ENCODE data around the gene RPS14.

RPS14 gene

DNA sequence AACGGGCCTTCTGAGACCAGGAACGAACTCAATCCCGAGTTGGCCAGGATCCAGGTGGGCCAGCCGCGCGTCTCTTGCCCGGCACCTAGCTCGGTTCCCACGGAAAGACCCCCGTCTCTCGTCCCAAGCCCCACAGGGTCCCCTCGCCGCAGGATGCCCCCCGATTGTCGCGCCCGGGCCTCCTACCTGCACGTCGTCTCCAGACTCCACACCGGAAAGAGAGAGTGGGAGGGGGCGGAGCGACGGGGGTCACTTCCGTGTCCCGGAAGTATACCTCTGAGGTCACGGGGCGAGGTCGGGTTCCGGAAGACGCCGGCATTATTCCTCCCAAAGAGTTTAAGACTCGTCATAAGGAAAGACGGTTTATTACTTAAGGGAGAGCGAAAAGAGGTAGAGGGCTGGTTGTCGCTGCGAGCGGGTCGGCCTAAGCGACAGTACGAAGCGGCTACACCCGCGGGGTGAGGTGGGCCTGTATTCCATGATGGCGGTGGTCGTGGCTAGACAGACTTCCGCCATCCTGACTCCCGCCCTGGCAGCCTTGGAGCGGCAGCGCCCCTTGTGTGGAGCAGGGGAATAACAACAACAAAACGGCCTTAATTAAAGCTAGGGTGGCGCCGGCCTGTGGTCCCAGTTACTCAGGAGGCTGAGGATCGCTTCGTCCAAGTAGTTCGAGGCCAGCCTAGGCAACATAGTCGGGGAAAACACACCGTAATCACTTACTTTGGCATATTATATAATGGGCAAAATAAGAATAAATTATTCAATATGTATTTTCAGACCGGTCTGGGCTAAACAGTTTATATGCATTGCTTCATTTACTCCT, at the start of gene RPS14:
Gene RPS14, minus strand, starts transcription at position 223 of the 823 bp plus-strand sequence. CDS start 2,006 bp downstream, outside the sequence.
- DNase-seq = peak in 1 of 2 experiments; percentile 82

DNA sequence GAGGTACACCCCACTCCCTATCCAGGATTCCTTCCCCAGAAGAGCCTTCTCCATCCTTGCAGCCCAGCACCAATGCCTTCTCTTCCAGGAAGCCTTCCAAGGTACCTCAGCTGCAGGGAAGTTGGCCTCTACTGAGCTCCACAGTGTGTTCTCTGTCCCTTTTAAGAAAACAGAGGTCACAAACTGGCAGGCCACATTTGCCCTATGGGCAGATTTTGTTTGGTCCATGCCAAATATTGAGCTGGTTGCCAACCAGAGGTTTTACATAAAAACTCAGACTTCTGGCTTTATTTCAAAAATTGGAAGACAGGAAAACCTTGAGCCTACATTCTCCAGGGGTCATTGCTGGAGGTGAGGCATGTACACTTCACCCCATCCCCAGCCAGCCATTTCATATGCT, 49.4 kb upstream of the RPS14 start:
- DNase-seq = no peak

DNA sequence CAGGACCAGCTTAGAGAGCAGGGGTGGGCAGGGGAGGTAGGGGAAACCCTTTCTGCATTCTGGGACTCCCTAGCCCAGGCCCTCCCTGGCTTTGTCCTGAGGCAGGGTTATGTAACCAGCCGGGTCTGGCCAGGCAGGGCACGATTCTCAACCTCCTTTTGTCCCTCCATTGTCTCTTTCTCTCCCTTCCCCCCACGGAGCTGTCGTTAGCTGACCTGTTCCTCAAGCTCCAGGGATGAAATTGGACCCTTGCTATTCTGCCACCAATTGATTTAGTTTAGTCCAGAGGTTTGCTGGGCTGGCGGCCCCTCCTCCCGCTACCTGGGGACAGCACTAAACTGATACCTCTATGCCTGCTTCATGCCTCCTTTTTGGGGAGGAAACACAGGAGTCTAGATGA, 49.0 kb upstream of the RPS14 start:
- no peak for DNase-seq

DNA sequence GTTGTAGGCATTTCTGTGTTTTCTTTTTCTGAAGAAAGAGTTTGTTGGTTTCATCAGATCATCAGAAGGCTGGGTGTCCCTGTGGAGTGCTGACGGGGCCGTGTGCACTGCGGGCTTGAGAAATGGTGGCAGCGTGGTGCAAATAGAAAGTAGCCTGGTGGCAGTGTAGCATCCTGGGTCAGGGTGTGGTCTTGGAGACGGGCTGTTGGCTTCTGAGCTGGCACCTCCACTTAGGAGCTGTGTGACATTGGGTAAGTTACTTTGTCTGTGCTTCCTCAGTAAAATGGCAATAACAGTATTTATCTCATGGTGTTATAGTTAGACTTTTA, 48.4 kb upstream of the RPS14 start:
- no peak for DNase-seq

DNA sequence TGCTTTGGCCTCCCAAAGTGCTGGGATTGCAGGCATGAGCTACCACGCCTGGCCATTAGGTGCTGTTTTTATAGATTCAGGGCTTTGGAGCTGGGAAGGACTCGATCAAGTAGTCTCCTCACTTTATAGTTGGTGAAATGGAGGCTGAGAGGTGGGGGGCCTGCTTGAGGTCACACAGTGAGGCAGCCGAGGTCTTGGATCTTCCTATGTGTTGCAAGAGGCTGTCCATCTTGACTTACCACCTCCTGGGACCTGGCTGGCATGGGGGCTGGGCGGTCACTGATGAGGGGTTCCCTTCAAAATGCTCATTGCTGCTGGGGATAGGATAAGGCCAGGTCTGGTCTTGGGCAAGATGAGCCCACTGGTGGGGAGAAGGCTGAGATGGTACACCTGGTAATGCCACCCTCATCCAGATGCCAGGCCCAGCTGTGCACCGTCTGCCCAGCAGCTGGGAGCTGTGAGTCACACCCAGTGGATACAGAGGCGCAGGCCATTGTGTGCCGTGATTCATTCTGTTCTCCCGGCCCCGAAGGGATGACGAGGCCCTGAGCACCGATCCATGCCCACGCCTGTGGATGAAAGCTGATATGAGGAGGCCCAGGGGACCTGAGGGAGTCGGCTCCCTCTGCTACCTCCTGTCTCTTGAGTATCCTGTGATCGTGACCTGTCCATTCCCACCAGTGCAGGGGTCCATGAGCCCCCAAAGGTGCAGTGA, 47.9 kb upstream of the RPS14 start:
- DNase-seq = no peak

DNA sequence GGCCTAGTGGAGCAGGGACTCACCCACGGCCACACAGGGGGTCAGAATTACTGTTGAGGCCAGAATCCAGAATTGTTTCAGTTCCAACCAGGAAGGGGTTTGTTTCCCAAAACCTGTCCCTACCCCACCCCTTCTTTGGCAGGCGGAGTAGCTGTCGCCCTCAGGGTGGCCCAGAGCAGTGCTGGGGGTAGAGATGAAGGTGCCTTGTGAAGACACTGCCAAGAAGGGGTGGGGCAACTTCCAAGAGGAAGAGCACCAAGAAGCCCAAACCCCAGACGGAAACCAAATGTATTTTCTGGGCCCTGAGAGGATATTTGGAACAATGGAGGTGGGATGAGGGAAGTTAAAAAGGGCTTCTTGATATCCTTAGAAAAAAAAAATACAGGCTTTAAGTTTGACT, 47.0 kb upstream of the RPS14 start:
- no peak for DNase-seq

DNA sequence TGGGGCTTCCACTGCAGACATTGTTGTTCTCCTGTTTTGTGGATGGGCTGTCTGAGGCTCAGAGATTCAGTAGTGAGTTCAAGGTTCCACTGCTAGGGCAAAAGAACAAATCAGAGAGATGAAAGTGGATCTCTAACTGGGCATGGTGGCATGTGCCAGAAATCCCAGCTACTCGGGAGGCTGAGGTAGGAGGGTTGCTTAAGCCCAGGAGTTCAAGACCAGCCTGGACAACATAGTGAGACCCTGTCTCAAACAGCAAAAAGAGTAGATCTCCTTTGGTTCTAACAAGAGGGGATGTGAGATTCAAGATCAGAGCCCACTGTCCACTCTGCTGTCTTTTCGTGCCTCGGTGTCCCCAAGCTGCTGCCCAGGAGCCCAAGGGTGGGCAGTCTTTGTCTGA, 46.6 kb upstream of the RPS14 start:
- no peak for DNase-seq

DNA sequence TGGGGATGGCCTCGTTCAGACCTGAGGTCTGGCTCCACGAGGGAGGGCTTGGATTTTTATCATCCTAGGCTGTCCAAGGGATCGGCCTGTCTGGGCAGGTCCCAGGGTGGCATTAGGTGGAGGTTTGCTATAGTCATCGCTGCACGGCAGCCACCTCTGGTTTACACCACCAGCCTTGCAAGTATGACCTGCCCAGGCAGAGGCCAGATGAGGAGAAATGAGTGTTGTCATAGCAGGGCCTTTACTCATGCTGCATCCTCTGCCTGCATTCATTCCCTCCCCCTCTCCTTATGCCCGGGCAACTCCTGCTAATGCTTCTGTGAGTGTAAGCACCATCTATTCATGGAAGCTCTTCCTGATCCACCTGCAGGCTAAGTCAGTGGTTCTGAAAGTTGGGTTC, 43.1 kb upstream of the RPS14 start:
- DNase-seq = no peak

DNA sequence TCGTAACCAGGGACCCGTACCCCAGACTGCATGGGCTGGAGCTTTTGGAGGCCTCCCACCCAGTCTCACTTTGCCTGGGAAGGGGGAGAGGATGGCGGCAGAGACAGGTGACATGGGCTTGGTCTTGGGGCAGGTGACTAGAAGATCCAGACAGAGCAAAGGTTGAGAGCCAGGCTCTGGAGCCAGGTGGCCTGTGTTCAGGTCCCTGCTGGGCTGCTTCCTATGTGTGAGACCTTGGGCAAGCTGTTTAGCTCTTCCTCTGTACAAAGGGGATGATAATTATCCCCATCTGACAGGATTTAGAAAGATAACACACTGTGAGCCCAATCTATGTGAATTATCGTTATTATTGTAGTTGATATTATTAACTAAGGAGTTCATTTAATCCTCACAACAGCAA, 42.3 kb upstream of the RPS14 start:
- DNase-seq = no peak

DNA sequence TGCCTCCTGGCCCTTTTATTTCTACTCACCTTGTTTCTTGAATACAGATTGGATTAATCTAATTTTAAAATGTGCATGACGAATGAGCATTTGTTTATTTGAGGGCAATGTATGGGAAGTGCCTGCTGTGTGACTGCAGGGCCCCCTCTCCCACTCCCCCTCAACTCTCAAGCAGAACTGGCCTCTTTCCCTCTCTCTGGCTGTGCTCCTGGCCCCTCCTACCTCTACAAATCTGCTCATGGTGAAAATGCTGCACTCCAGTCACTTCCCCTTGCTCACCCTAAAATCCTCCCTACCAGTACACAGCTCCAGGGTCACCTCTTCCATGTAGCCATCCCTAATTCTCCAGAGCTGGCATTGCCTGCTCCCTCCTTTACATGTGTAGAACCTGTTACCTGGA, 41.2 kb upstream of the RPS14 start:
- DNase-seq = no peak

DNA sequence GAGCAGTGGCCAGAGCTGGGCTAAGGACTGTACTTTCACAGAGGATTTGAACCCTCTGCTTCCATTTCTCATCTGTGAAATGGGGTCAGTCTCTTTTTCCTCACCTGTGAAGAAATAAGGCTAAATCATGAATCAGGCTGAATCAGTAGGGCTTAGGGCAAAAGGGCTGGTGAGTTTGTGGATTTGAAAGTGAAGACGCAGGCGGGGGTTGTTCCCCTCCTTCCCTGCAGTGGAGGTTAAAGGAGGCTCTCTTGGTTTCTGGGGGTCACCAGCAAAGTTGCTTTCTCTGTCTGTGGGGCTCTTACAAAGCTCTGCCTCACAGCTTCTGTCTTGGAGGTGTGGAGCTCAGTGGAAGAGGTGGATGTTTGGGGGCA, 40.7 kb upstream of the RPS14 start:
- no peak for DNase-seq

DNA sequence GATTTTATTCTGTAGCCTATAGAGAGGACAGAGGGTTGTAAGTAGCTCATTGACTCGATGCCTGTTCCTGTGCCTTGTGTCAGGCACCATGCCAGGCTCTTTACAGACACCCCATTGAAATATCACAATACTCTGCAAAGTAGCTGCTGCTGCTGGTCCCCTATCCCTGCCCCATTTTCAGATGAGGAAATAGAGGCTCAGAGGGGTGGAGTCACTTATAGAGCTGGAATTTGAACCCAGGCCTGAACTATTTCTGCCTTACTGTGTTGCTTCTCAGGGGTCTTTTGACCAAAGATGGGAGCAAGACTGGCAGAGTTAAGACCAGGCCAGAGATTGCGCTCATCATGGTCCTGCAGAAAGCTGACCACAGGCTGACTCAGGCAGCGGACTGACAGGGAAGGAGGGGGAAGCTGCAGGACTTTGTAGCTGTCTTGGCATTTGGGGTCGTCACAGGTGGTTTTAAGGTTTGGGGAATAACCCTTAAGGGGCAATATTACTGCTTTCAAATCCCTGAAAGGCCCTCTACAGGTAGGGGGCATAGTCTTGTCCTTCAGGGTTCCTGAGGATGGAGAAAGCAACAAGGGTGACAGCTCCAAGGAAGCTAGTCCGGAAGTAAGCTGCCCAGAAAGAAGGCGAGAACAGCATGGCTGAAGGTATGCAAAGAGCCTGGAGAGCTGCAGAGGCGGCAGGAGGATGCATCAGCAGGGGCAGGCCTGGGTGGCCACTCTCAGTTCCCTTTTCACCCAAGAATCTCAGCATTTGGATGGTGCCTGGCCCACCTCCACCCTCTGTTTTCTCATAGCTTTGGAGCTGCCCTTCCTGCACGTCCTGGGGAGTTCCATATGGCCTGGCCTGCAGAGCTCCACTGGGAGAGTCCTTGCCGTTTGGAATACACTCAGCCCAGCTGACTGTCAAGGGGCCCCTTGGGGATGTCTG, 40.1 kb upstream of the RPS14 start:
- DNase-seq = no peak

DNA sequence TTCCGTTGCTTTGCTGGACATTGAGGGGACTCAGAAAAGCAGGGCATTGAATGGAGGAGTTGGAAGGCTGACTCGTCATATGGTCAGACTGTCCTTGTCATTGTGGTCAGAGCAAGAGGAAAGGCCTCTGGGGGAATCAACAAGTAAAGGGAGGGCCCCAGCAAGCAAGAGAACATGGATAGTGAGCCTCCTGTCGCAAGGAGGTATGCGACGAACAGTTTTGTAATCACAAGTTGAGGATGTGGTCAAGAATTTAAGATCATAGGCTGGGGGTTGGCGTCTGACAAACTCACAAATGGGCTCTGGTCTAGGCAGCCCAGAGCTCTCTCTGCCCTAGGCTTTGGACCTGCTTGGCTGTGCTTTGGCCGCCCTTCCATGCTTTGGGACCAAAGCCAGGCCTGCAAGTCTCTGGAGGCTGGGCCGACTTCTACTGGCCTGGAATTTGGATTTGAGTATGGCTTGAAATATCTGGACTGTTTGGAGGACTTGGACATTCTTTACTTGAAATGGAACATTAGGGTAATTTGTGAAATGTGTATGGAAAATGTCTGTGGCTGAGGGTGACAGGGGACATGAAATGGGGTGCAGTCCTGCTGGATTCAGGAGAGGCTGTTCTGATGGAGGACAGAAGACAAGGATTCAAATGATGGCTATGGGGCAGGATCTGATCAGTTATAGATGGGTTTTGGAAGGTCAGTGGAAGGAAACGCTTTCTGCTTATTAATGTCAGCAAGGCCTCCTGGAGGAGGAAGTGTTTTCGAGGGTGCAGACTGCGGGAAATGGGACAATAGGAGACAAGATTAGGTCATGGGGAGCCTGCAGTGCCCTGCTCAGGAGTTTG, 39.2 kb upstream of the RPS14 start:
- no peak for DNase-seq

DNA sequence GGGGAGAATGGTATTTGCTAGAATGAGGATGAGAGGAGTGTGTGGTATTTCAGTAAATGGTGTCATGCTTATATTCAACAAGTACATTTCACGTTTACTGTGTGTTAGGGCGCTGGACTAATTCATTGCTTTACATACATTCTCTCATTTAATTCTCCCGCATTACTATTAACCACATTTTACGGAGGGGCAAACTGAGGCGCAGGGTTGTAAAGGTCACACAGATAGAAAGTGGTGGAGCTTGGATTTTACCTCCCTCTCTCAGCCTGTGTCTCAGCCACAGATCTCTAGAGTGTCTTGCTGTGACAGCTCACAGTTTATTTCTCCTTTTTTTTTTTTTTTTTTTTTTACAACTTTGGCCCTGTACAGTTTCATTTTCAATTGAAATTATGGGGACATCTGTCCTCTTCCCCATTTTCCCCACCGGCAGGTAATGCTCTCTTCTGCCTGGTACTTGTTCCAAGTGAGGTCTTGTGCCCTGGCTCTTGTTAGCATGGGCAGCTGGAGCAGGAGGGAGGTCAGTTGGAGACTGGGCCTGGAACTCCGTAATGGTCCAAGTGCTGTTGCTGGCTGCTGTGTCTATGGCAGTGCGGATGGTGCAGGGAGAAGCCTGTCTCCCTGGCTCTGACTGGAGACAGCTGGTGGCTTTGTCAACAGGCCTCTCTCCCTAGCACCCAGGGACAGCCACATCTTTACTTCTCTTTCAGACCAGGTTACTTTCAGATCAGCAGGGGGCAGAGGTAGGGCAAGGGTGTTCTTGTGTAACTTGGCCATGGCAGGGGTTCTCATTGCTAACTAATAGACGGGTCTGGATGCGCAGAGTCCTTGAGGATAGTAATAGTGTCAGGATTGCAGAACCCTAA, 37.9 kb upstream of the RPS14 start:
- DNase-seq = no peak

DNA sequence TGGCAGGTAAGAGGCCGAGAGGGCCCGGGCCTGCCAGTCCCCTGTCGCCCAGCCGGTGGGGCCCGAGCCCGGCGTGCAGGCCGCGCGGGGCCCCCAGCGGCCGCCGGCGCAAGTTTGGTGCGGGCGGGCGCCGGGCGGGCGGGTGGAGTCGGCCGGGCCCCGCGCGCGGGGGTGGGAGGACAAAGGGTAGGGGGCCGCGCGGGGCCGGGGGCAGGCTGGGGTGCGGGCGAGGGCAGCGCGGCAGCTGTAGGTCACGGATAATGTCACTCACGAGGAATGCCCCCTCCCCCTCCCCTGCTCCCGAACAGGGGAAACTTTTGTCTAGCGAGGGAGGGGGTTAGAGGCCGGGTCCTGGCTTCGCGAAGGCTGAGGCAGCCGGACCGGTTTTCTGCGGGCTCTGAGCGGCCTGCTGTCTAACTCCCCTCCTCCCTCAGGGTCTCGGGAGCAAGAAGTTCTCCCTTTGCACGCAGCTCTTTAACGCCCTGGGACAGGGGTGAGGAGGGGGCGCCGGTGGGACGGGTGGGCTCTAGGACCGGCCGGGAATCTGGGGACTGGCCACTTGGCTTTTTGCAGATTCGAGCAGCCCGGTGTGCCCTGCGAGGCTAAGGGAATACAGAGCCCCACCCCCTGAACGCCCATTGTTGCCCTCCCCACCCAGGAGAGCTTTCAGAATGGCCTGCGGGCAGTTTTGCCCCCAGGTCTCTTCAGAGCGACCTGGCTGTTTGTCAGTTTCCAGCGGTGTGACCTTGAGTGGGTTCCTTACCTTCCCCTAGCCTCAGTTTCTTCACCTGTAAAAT, 37.1 kb upstream of the RPS14 start:
- no peak for DNase-seq

DNA sequence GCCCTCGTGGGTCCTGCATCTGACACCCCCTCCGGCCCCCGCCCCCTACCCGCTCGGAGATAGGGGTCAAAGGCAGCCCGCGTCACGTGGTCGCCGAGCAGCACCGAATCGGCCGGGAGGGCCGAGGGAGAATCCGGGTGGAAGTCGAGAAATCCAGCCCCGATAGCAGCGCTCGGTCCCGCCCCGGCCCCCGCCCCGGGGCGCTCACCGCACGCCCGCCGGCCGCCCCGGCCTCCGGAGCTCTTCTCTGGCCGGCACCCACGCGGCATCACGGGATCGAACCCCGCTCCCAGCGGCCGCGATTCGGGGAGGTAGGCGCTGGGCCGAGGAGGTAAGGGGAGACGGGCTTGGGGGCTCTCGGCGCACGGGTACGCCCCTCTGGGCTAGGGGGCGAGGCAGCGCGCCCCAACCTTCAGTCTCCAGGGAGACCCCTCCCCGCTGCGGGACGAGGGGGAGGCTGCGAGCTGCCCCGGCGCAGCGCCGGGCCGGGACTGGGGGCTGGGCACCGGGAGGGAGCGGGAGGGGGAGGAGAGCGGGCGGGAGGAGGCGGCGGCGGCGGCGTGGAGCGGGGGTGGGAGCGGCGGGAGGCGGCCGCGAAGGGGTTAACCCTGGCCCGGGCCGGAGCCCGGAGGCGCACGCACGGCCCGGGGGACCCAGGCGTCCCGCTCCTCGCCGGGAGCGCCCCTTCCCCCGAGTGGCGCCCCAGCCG, 36.3 kb upstream of the RPS14 start:
- no peak for DNase-seq

DNA sequence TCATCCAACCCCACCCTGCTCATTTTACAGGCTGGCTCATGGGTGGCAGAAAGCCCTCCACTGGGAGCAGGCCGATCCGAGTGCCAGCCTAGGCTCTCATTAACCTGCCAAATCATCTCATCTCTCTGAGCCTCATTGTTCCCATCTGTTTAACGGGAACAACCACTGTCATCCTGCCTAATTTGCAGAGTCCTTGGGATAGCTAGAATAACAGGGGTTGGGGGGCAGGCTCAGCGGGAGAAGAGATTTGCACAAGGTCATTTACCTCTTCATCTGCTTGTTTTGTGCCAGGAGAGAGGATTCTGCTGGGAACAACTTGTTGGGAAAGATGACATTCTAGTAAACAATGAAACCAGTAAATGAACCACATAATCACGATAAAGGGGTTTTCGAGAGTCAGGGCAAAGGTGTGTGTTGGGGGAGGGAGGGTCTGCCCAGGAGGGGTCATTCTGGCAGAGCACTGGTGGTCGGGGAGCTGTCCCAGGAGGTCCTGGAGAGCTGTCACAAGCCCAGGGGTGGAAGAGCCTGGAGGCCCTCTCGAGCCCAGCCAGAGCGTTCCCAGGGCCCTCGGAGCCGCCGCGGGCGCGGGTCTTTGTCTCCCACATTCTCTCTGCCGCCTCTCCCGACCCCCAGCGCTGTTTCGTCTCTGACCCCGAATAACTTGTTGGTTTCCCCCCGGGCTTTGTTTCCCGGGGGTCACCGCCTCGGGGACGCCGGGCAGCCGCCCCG, 35.6 kb upstream of the RPS14 start:
- no peak for DNase-seq

DNA sequence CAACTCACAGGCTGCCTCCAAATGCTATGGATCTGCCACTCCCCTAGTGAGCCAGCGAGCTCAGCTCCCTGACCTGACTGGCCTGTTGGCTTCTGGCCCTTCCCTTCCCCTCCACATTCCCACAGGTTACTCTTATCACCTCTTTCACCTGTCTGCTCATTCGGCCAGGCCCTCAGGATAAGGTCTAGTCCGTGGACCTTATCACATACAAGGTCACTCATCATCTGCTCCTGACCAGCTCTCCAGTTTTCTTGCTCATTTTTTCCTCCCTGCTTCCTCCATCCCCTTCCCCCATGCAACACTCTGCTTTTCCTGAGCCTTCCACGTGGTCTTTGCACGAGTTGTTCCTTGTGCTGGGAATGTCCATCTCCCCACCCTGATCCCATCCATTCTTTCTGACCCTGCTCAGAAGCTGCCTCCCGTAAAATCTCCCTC, 32.5 kb upstream of the RPS14 start:
- no peak for DNase-seq

DNA sequence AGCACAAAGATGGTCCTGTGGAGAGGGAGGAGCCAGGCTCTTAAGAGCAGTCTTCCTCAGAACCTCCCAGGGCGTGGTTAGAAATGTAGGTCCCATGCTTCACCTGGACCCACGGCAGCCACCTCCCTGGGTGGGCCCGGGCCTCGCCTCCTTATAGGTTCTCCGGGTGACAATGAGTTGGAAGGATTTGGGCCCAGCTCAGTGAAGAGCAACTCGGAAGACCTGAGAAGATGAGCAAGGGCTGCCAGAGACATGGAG, 32.1 kb upstream of the RPS14 start:
- no peak for DNase-seq

DNA sequence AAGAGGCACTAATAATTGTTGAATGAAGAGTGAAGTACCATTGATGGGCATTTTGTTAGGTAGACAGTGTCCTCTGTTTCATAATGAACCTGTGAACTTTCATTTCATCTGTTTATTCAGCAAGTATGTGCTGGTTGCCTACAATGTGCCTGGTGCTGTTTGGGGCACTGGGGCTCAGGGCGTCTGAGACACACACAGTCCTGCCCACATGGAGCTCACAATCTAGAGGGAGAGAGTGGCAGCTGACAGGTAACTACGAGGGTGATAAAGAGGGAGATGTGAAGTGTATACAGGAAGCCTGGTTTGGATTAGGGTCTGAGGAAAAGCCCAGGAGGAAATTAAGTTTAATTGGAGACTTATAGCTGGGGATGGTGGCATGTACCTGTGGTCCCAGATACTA, 29.9 kb upstream of the RPS14 start:
- no peak for DNase-seq

Data from cerebellar nuclear complex (tissue), 1 donor.